Kidney tubule cell (primary cell): ENCODE results near the gene HECW1.

ENCODE experiments used
- DNase-seq: peaks from one replicate; pipeline ENCODE4 v3.0.0-alpha.2; 2018; ENCODE audit warnings: low spot score

HECW1 gene

DNA sequence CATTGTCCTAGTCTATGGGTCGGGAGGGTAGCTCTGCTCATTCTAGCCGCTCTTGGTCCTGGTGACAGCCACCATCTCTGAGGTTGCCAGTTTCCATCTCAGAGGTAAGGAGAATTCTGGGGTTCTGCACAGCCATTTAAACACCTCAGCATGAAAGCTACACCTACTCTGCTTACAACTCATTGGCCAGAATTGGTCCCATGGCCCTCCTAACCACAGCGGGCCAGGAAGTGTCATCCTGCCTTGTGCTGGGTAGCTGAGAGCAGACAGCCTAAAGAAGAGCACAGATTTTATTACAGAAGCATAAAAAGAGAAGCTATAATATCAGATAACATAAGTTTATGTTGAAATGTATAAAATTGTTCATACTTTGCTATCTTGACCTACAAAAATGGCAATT is 152.7 kb downstream of the HECW1 start:
- no peak for DNase-seq

GRCh38 chr7:43273939-43274719 is 161.7 kb downstream of the HECW1 start:
- DNase-seq, result no peak

GRCh38 chr7:43274752-43275151 is 162.3 kb downstream of the HECW1 start:
- DNase-seq, result no peak

DNA sequence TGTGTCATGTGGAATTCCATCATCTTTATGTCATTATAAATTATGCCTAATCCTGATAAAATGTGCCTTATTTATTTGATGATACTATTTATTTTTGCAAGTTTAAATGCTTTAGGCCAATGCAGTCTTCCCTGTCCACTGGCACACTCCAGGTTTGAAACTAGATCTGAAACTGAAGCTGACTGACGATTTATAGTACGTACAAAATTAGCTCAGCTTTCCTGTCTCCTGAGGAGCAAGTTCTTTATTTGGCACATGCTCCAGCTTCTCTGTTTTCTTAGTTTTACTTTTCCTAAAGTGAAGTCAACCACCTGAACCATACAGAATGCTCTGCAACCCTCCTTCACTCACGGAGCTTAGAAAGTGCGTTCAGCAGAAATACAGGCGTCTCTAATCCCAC is 164.1 kb downstream of the HECW1 start:
- DNase-seq, result no peak

GRCh38 chr7:43278088-43278644 is 165.7 kb downstream of the HECW1 start:
- no peak for DNase-seq

DNA sequence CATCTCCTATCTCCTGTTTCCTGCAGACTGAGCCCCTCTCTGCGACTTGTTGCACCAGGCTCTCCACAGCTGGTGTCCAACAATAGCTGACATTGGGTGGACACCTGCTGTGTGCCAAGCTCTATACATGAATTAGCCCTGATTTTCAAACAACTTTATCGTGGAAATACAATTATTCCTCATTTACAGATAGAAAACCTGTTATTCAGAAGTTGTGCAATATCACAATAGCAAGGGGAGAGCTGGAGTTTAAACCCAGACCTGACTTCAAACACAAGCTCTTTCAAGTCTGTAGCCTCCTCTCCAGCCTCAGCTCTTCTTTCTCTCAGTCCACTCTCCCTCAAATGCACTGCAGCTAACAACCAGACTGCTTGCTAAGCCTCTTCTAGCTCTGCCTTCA is 168.8 kb downstream of the HECW1 start:
- DNase-seq, result no peak

- no peak for DNase-seq
These were observed 171.3 kb downstream of the HECW1 start for GRCh38 chr7:43283706-43284105.

DNA sequence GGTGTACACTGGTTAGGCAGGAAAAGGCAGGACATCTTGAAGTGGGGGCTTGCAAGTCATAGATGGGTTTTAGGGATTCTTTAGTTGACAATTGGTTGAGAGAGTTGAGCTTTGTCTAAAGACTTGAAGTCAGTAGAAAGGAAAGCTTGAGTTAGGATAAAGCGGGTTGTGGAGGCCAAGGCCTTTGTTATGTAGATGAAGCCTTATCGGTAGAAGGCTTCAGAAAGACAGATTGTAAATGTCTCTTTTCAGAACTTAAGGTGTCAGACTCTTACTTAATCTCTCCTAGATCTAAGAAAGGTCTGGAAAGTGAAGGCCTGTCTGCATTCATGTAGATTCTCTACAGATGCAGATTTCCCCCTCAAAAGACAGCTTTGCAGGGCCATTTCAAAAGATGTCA is 177.4 kb downstream of the HECW1 start:
- no peak for DNase-seq

GRCh38 chr7:43290978-43291377 is 178.5 kb downstream of the HECW1 start:
- DNase-seq, result no peak

GRCh38 chr7:43291789-43292188 is 179.3 kb downstream of the HECW1 start:
- DNase-seq, result no peak

DNA sequence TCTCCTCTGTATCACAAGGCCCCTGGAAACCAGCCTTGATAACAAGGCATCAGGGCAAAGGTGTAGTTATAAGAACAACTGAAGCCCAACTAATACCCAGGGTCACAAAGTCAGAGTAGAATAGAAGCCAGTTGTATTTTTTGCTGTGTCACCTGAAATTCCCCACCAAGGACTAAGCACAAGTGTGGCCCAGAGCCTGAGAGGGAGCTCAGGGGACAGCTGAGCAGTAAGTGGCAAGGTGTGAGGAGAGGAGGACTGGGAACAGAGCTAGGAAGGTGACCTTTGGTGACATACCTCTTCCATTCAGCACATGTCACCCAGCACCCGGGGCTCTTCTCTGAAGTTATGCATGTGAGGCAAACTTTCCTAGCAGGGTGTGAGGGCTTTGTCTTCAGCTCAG is 179.9 kb downstream of the HECW1 start:
- no peak for DNase-seq

DNA sequence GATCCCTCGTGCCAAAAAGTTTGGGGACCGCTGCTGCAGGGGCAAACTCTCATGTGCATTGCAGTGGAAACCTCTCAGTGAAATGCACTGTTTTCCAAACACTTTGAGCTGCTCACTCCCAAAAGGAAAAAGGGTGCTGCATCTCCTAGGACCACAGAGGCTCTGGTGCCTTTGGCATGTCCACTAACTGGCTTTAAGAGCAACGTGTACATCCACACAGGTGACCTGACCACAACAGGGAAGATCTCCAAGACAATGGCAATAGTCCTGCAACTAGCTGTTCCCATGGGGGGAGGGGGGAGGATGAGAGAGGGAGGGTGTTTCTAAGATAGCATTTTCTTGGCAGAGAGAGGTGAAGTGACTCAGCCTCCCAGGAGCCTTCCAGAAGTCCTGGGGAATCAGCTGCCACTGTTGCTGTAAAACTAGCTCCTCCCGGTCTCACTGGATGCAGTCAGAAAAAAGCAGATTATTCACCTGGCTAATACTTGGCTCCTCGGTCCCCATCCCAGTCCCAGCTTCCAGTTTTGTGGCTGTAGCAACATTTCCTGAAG is 181.7 kb downstream of the HECW1 start:
- DNase-seq, result peak; percentile 82

- no peak for DNase-seq
These were observed 183.0 kb downstream of the HECW1 start for GRCh38 chr7:43295429-43295828.

DNA sequence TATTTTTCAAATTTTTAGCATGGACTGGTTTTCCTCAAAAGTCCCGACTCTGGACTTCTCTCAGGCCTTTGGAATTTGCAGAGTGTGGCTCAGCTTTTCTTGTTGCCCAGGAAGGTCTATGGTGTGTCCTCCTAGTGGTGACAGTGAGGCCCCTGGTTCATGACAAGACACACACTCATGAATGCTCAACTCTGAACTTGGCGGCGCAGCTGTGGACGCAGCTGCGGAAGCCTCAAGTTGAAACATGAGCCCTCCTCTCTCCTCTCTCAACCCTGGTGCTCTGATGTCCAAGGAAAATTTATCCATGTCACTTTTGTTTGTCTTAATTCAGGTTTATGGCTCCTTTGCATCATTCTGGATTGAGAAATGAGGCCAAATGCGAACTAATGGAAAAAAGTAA is 183.9 kb downstream of the HECW1 start:
- DNase-seq, result no peak

GRCh38 chr7:43298617-43299016 is 186.2 kb downstream of the HECW1 start:
- DNase-seq, result no peak

DNA sequence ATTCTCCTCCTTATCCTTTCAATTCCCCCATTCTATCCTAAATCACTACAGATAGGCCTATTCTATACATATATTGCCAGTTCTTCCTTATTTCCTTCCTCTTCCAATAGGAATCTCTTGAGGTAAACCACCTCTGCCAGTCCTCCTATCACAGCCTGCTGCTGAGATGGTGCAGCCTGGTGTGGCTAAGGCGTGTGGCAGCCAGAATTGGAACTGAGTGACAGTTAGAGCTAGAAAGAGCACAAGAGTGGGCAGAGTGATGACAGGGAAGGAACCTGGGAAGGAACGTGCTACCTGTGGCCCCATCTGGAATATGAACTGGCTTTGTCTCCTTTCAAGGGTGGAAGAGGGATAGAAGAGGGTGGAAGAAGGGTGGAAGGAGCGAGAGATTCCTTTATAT is 187.7 kb downstream of the HECW1 start:
- no peak for DNase-seq

DNA sequence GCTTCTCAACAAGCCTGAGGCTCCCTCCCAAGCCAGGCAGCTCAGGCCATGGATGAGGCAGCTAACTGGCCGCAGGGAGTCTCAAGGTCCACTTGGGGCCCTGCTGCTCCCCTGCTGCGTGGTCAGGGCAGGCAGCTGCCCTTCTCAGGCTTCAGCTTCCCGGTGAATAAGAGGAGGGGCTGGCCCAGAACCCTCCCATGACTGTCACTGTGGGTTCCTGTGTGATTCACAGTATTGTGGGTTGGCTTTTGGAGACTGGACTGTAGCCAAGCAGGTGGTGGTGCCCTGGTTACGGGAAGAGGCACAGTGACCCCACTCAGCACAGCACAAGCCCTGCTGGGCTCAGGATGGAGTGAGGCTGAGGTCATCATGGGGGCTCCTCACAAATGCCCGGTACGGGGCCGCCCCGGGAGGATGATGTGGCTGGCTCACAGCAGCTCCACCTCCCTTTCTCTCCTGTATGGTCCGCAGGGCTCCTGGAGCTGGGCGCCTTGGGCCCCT is 189.8 kb downstream of the HECW1 start:
- DNase-seq, result peak; percentile 97

DNA sequence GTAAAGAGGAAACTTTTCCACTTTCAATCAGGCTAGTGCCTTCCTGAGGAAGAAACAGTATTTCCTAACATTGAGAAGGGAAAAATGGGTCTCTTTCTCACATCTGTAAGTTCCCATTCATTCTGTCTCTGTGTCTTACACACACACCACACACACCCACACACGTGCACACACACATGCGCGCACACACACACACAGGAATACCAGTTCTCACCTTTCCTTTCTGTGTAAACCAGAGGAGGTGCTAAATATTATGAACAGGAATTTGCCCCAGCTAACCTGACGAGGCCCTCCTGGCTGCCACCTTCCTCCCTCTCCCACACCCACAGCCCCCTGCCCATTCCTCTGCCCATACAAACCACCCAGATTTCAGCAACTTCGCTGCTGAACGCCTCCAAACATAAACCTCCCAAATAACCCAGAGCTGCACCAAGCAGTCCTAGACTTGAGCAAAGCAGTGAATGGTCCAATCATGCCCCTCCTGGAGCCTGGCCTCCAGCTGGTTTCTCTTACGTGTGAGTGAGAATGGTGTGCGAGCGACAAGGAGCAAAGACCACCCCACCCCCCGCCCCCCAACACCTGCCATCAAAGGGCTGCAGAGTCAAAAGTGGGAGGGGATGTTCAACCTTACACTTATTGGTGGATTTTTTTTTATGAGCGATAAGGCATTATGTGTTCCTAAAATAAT is 190.5 kb downstream of the HECW1 start:
- no peak for DNase-seq

GRCh38 chr7:43303740-43304241 is 191.3 kb downstream of the HECW1 start:
- peak; percentile 17 for DNase-seq

- no peak for DNase-seq
These were observed 194.0 kb downstream of the HECW1 start for GRCh38 chr7:43306404-43306803.

- DNase-seq, result no peak
These were observed 195.1 kb downstream of the HECW1 start for GRCh38 chr7:43307522-43307921.

DNA sequence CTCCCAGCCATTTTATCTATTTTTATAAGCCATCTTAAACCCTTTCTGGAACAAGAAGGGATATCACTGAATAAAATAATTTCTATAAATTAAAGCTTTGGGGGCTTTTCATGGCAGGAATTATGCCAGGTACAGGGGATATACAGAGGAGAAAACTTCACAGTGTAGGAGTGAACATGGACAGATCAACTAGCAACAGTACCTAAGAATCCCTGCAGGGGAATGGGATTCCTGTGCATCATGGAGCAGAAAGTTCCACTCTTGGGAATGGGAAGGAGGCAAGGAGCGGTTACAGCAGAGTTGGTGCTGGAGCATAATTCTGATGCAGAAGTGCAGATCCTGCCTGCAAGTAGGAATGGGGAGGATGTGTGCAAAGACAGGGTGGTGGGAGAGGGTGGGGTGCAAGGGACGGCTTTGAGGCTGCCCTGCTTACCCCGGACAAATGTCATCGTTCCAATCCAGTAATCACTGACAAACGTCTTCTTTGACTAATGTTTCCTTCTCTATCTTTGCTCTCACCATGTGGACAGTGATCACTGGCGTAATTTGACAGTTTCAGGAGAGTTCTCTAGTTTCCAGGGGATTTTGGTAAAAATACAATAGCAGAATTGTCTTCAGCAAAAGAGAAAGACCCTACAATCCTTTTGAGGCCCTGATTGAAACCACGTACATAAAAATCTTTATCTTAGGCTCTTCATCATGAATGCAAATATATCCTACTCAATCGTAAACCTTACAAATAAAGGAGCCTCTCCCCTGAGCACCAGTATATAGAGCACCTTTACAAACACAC is 196.7 kb downstream of the HECW1 start:
- DNase-seq, result peak; percentile 13
